HEK293T (cell line): ENCODE data around the gene MMP24.

Source experiments
- ARNT ChIP-seq: fragments of 450-650 bp; IDR thresholded peaks from 2 replicates; pipeline ENCODE4 v1.6.1; 2017; ENCODE audit warnings: mild to moderate bottlenecking
- FOXM1 ChIP-seq: fragments of 450-650 bp; IDR thresholded peaks from 2 replicates; pipeline ENCODE4 v1.6.1; 2017; ENCODE audit warnings: mild to moderate bottlenecking, borderline replicate concordance
- HDGF ChIP-seq: fragments of 450-650 bp; IDR thresholded peaks from 2 replicates; pipeline ENCODE4 v1.6.1; 2017; ENCODE audit warnings: antibody characterized with exemption, borderline replicate concordance
- SP1 ChIP-seq: fragments of 450-650 bp; IDR thresholded peaks from 2 replicates; pipeline ENCODE4 v1.6.1; 2017

DNA sequence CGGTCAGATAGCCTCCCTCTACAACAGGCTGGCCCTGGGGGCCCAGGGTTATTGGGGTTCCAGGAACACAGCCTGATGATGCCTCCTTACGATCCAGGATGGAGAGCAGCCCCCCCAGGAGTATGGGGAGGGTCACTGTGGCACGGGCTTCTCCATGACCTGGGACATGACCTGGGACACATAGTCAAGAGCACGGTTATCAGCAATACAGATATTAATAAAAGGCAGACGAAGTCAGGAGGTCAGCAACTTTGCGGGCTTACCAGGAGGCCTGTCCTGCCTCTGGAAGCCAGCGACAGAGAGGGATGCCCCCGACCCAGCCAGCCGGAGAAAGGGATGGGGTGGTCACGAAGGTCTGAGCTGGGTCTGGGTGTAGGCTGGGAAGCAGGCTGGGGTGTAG lies 50.6 kb downstream of the MMP24 start:
- TF ChIP-seq ARNT, result no peak
- TF ChIP-seq SP1, result no peak
- TF ChIP-seq FOXM1, result no peak
- no peak for TF ChIP-seq HDGF
